H9 (cell line): ENCODE results near the gene APBB2. TPM values are rescaled to one million over a fixed set of nuclear protein-coding genes. Genes with fewer than 3 reads are reported as not detected.
A peak's percentile ranks its signal among the peaks of the same experiment; 100 is the strongest.

ENCODE experiments used
- DNase-seq: peaks from one replicate; pipeline ENCODE4 v3.0.0-alpha.2; 2017
- H2AFZ ChIP-seq: one replicate; pipeline ENCODE4 v1.6.1; 2013; ENCODE audit warnings: mild to moderate bottlenecking, low read length, control low read depth, moderate library complexity
- H2AK5ac ChIP-seq: 2 replicates; pipeline ENCODE4 v1.6.1; 2013; ENCODE audit warnings: low read length, control low read depth, mixed read lengths; ENCODE audit not compliant: insufficient read length
- H2BK120ac ChIP-seq: one replicate; pipeline ENCODE4 v1.6.1; 2013; ENCODE audit warnings: low read depth, mild to moderate bottlenecking, low read length, control low read depth, inconsistent platforms; ENCODE audit not compliant: poor library complexity, severe bottlenecking
- H2BK12ac ChIP-seq: 2 replicates; pipeline ENCODE4 v1.6.1; 2013; ENCODE audit warnings: low read length, control low read depth, mixed read lengths, low read depth; ENCODE audit not compliant: insufficient read length
- H2BK15ac ChIP-seq: 2 replicates; pipeline ENCODE4 v1.6.1; 2013; ENCODE audit warnings: low read depth, low read length, control low read depth
- H2BK20ac ChIP-seq: one replicate; pipeline ENCODE4 v1.6.1; 2013; ENCODE audit warnings: low read depth, mild to moderate bottlenecking, low read length, control low read depth, inconsistent platforms; ENCODE audit not compliant: poor library complexity, severe bottlenecking
- H2BK5ac ChIP-seq: 2 replicates; pipeline ENCODE4 v1.6.1; 2013; ENCODE audit warnings: low read length, control low read depth, mixed read lengths; ENCODE audit not compliant: insufficient read length
- H3K14ac ChIP-seq: 2 replicates; pipeline ENCODE4 v1.6.1; 2013; ENCODE audit warnings: low read length, control low read depth; ENCODE audit not compliant: insufficient read depth
- H3K18ac ChIP-seq: 2 replicates; pipeline ENCODE4 v1.6.1; 2013; ENCODE audit warnings: low read depth, mild to moderate bottlenecking, mixed read lengths, low read length, control low read depth; ENCODE audit not compliant: insufficient read length
- H3K23ac ChIP-seq: 2 replicates; pipeline ENCODE4 v1.6.1; 2013; ENCODE audit warnings: low read length, control low read depth, mixed read lengths, low read depth; ENCODE audit not compliant: insufficient read length
- H3K23me2 ChIP-seq: 2 replicates; pipeline ENCODE4 v1.6.1; 2013; ENCODE audit warnings: low read depth, mild to moderate bottlenecking, mixed read lengths, low read length, control low read depth; ENCODE audit not compliant: insufficient read length, poor library complexity, severe bottlenecking
- H3K27ac ChIP-seq: 2 replicates; pipeline ENCODE4 v1.5.1; 2013; ENCODE audit warnings: low read length, control low read depth, mixed read lengths, low read depth; ENCODE audit not compliant: insufficient read length
- H3K27me3 ChIP-seq: 2 replicates; pipeline ENCODE4 v1.6.1; 2013; ENCODE audit warnings: low read length, control low read depth, inconsistent platforms; ENCODE audit not compliant: insufficient read depth
- H3K4ac ChIP-seq: 2 replicates; pipeline ENCODE4 v1.6.1; 2013; ENCODE audit warnings: low read depth, mild to moderate bottlenecking, control low read depth, inconsistent platforms, low read length, moderate library complexity
- H3K4me1 ChIP-seq: 2 replicates; pipeline ENCODE4 v1.6.1; 2013; ENCODE audit warnings: low read length, control low read depth, inconsistent platforms; ENCODE audit not compliant: insufficient read depth
- H3K4me2 ChIP-seq: 2 replicates; pipeline ENCODE4 v1.6.1; 2013; ENCODE audit warnings: low read length, control low read depth, mixed read lengths; ENCODE audit not compliant: insufficient read length, insufficient read depth
- H3K56ac ChIP-seq: 2 replicates; pipeline ENCODE4 v1.6.1; 2013; ENCODE audit warnings: low read depth, mild to moderate bottlenecking, mixed read lengths, low read length, control low read depth; ENCODE audit not compliant: insufficient read length
- H3K79me1 ChIP-seq: 2 replicates; pipeline ENCODE4 v1.6.1; 2013; ENCODE audit warnings: low read depth, mild to moderate bottlenecking, moderate library complexity, low read length, control low read depth, inconsistent platforms; ENCODE audit not compliant: insufficient read depth, poor library complexity, severe bottlenecking
- H3K79me2 ChIP-seq: 2 replicates; pipeline ENCODE4 v1.6.1; 2013; ENCODE audit warnings: low read length, control low read depth, inconsistent platforms; ENCODE audit not compliant: insufficient read depth
- H3K9ac ChIP-seq: 2 replicates; pipeline ENCODE4 v1.6.1; 2013; ENCODE audit warnings: low read length, control low read depth, mixed read lengths; ENCODE audit not compliant: insufficient read length; ENCODE audit errors: extremely low read depth
- H3K9me3 ChIP-seq: one replicate; pipeline ENCODE4 v1.6.1; 2013; ENCODE audit warnings: low read depth, low read length, inconsistent platforms; ENCODE audit not compliant: control insufficient read depth
- H3T11ph ChIP-seq: one replicate; pipeline ENCODE4 v1.6.1; 2013; ENCODE audit warnings: mild to moderate bottlenecking, low read length, control low read depth, inconsistent platforms
- H4K20me1 ChIP-seq: one replicate; pipeline ENCODE4 v1.6.1; 2013; ENCODE audit not compliant: control insufficient read depth, insufficient read length, insufficient read depth
- H4K5ac ChIP-seq: 2 replicates; pipeline ENCODE4 v1.6.1; 2013; ENCODE audit warnings: low read depth, mild to moderate bottlenecking, mixed read lengths, low read length, control low read depth; ENCODE audit not compliant: insufficient read length
- H4K8ac ChIP-seq: replicated peaks from 2 replicates; pipeline ENCODE4 v1.6.1; 2013; ENCODE audit warnings: low read length, control low read depth, mixed read lengths, low read depth; ENCODE audit not compliant: insufficient read length
- H4K91ac ChIP-seq: 2 replicates; pipeline ENCODE4 v1.6.1; 2013; ENCODE audit warnings: low read depth, mild to moderate bottlenecking, moderate library complexity, mixed read lengths, low read length, control low read depth; ENCODE audit not compliant: insufficient read length
- H3K27ac Mint-ChIP-seq, 3 experiments: 2 replicates in 2 of 3; 3 replicates in 1 of 3; pipeline ENCODE4 v1.8.0; 2020 to 2021; ENCODE audit warnings: mixed read lengths in 3 of 3, mild to moderate bottlenecking in 1 of 3, moderate library complexity in 1 of 3
- H3K27me3 Mint-ChIP-seq: 2 replicates; pipeline ENCODE4 v1.8.0; 2021; ENCODE audit warnings: low read depth, mild to moderate bottlenecking, moderate library complexity, mixed read lengths
- H3K36me3 Mint-ChIP-seq, 3 experiments: 2 replicates in 2 of 3; 3 replicates in 1 of 3; pipeline ENCODE4 v1.8.0; 2020 to 2021; ENCODE audit warnings: low read depth in 3 of 3, mixed read lengths in 3 of 3; ENCODE audit not compliant: insufficient read depth in 1 of 3
- H3K4me1 Mint-ChIP-seq, 2 experiments: 2 replicates each; pipeline ENCODE4 v1.8.0; 2020; ENCODE audit warnings: mixed read lengths in 2 of 2
- H3K4me3 Mint-ChIP-seq, 2 experiments: 2 replicates in 1 of 2; 3 replicates in 1 of 2; pipeline ENCODE4 v1.8.0; 2020 to 2021; ENCODE audit warnings: mild to moderate bottlenecking in 2 of 2, mixed read lengths in 2 of 2, moderate library complexity in 1 of 2
- H3K9me3 Mint-ChIP-seq, 2 experiments: 2 replicates in 1 of 2; 3 replicates in 1 of 2; pipeline ENCODE4 v1.8.0; 2020; ENCODE audit warnings: mild to moderate bottlenecking in 2 of 2, mixed read lengths in 2 of 2, moderate library complexity in 1 of 2
- CTCF ChIP-seq: fragments of 200-600 bp; sonication (generic); conservative IDR thresholded peaks from 3 replicates; pipeline ENCODE4 v1.8.0; 2021; ENCODE audit warnings: antibody characterized with exemption, mild to moderate bottlenecking
- WGBS: extraction: QIAGEN DNeasy Blood & Tissue Kit; methylation state at CpG from one replicate; pipeline ENCODE4 v1.1.7; 2013; ENCODE audit warnings: missing lambda C conversion rate, low lambda C conversion rate, mixed read lengths; ENCODE audit not compliant: insufficient read length; ENCODE audit errors: extremely low coverage; 5-methylcytosine and 5-hydroxymethylcytosine counted together
- total RNA-seq: library from RNA; stranded (reverse); gene quantifications from 2 replicates; pipeline ENCODE4 v1.2.1, GENCODE V29; 2021

APBB2 gene
- total RNA-seq, 1 experiment from 2014 or later, result 39.6 TPM

- Histone ChIP-seq H3K4me2 (no peak overlapping the region), H3K9ac (no peak overlapping the region)
These were observed 77.9 kb downstream of the APBB2 start for GRCh38 chr4:41136456-41136855.

More at GRCh38 chr4:41136456-41136855, 77.9 kb downstream of the APBB2 start:
- Histone ChIP-seq H3K14ac (no peak overlapping the region), H2BK15ac (no peak overlapping the region), H2BK20ac (no peak overlapping the region), H2BK5ac (no peak overlapping the region), H3T11ph (no peak overlapping the region), H3K56ac (no peak overlapping the region), H3K9me3 (no peaks in the 10 kb centered on the region), H4K20me1 (no peaks in the 10 kb centered on the region), H2AK5ac (no peak overlapping the region), H3K79me2 (no peaks in the 10 kb centered on the region), H3K27ac (no peak overlapping the region), H4K8ac (no peak overlapping the region), H2BK120ac (no peak overlapping the region), H4K91ac (no peak overlapping the region), H3K4me1 (peaks cover 8% of the 10 kb centered on the region; the same call in 1 of the 2 replicates), H3K18ac (no peak overlapping the region), H3K4ac (no peak overlapping the region), H2AFZ (no peak overlapping the region), H4K5ac (no peak overlapping the region), H3K79me1 (no peaks in the 10 kb centered on the region), H3K27me3 (no peaks in the 10 kb centered on the region), H3K23ac (no peak overlapping the region), H2BK12ac (no peak overlapping the region), H3K23me2 (peaks cover 3% of the 10 kb centered on the region)
- H3K27ac Mint-ChIP-seq, result peak overlapping the region in 2 of 3 experiments; percentile 26; a peak in 3 of 7 replicates
- no peak for DNase-seq
- peaks cover 0 to 9% (median 6%) of the 10 kb centered on the region in 3 experiments; a peak in 4 of 7 replicates for H3K36me3 Mint-ChIP-seq
- H3K4me1 Mint-ChIP-seq, result peaks cover 38 to 43% of the 10 kb centered on the region in 2 experiments
- no peak for TF ChIP-seq CTCF
- H3K4me3 Mint-ChIP-seq, result no peak overlapping the region
- H3K9me3 Mint-ChIP-seq, result no peaks in the 10 kb centered on the region; a peak in 2 of 5 replicates
- H3K27me3 Mint-ChIP-seq, result no peaks in the 10 kb centered on the region
- WGBS, result no CpG with 5 or more reads among the region's 3 CpGs
